H9 (cell line): ENCODE measurements around the gene PCSK6. TPM values are rescaled to one million over a fixed set of nuclear protein-coding genes. Genes with fewer than 3 reads are reported as not detected.

Experiments
- DNase-seq: peaks from one replicate; pipeline ENCODE4 v3.0.0-alpha.2; 2017
- H2AFZ ChIP-seq: one replicate; pipeline ENCODE4 v1.6.1; 2013; ENCODE audit warnings: mild to moderate bottlenecking, low read length, control low read depth, moderate library complexity
- H2AK5ac ChIP-seq: 2 replicates; pipeline ENCODE4 v1.6.1; 2013; ENCODE audit warnings: low read length, control low read depth, mixed read lengths; ENCODE audit not compliant: insufficient read length
- H2BK120ac ChIP-seq: one replicate; pipeline ENCODE4 v1.6.1; 2013; ENCODE audit warnings: low read depth, mild to moderate bottlenecking, low read length, control low read depth, inconsistent platforms; ENCODE audit not compliant: poor library complexity, severe bottlenecking
- H2BK12ac ChIP-seq: 2 replicates; pipeline ENCODE4 v1.6.1; 2013; ENCODE audit warnings: low read length, control low read depth, mixed read lengths, low read depth; ENCODE audit not compliant: insufficient read length
- H2BK15ac ChIP-seq: 2 replicates; pipeline ENCODE4 v1.6.1; 2013; ENCODE audit warnings: low read depth, low read length, control low read depth
- H2BK20ac ChIP-seq: one replicate; pipeline ENCODE4 v1.6.1; 2013; ENCODE audit warnings: low read depth, mild to moderate bottlenecking, low read length, control low read depth, inconsistent platforms; ENCODE audit not compliant: poor library complexity, severe bottlenecking
- H2BK5ac ChIP-seq: 2 replicates; pipeline ENCODE4 v1.6.1; 2013; ENCODE audit warnings: low read length, control low read depth, mixed read lengths; ENCODE audit not compliant: insufficient read length
- H3K14ac ChIP-seq: 2 replicates; pipeline ENCODE4 v1.6.1; 2013; ENCODE audit warnings: low read length, control low read depth; ENCODE audit not compliant: insufficient read depth
- H3K18ac ChIP-seq: 2 replicates; pipeline ENCODE4 v1.6.1; 2013; ENCODE audit warnings: low read depth, mild to moderate bottlenecking, mixed read lengths, low read length, control low read depth; ENCODE audit not compliant: insufficient read length
- H3K23ac ChIP-seq: 2 replicates; pipeline ENCODE4 v1.6.1; 2013; ENCODE audit warnings: low read length, control low read depth, mixed read lengths, low read depth; ENCODE audit not compliant: insufficient read length
- H3K23me2 ChIP-seq: 2 replicates; pipeline ENCODE4 v1.6.1; 2013; ENCODE audit warnings: low read depth, mild to moderate bottlenecking, mixed read lengths, low read length, control low read depth; ENCODE audit not compliant: insufficient read length, poor library complexity, severe bottlenecking
- H3K27ac ChIP-seq: 2 replicates; pipeline ENCODE4 v1.5.1; 2013; ENCODE audit warnings: low read length, control low read depth, mixed read lengths, low read depth; ENCODE audit not compliant: insufficient read length
- H3K27me3 ChIP-seq: 2 replicates; pipeline ENCODE4 v1.6.1; 2013; ENCODE audit warnings: low read length, control low read depth, inconsistent platforms; ENCODE audit not compliant: insufficient read depth
- H3K4ac ChIP-seq: 2 replicates; pipeline ENCODE4 v1.6.1; 2013; ENCODE audit warnings: low read depth, mild to moderate bottlenecking, control low read depth, inconsistent platforms, low read length, moderate library complexity
- H3K4me1 ChIP-seq: 2 replicates; pipeline ENCODE4 v1.6.1; 2013; ENCODE audit warnings: low read length, control low read depth, inconsistent platforms; ENCODE audit not compliant: insufficient read depth
- H3K4me2 ChIP-seq: 2 replicates; pipeline ENCODE4 v1.6.1; 2013; ENCODE audit warnings: low read length, control low read depth, mixed read lengths; ENCODE audit not compliant: insufficient read length, insufficient read depth
- H3K56ac ChIP-seq: 2 replicates; pipeline ENCODE4 v1.6.1; 2013; ENCODE audit warnings: low read depth, mild to moderate bottlenecking, mixed read lengths, low read length, control low read depth; ENCODE audit not compliant: insufficient read length
- H3K79me1 ChIP-seq: 2 replicates; pipeline ENCODE4 v1.6.1; 2013; ENCODE audit warnings: low read depth, mild to moderate bottlenecking, moderate library complexity, low read length, control low read depth, inconsistent platforms; ENCODE audit not compliant: insufficient read depth, poor library complexity, severe bottlenecking
- H3K79me2 ChIP-seq: 2 replicates; pipeline ENCODE4 v1.6.1; 2013; ENCODE audit warnings: low read length, control low read depth, inconsistent platforms; ENCODE audit not compliant: insufficient read depth
- H3K9ac ChIP-seq: 2 replicates; pipeline ENCODE4 v1.6.1; 2013; ENCODE audit warnings: low read length, control low read depth, mixed read lengths; ENCODE audit not compliant: insufficient read length; ENCODE audit errors: extremely low read depth
- H3K9me3 ChIP-seq: one replicate; pipeline ENCODE4 v1.6.1; 2013; ENCODE audit warnings: low read depth, low read length, inconsistent platforms; ENCODE audit not compliant: control insufficient read depth
- H3T11ph ChIP-seq: one replicate; pipeline ENCODE4 v1.6.1; 2013; ENCODE audit warnings: mild to moderate bottlenecking, low read length, control low read depth, inconsistent platforms
- H4K20me1 ChIP-seq: one replicate; pipeline ENCODE4 v1.6.1; 2013; ENCODE audit not compliant: control insufficient read depth, insufficient read length, insufficient read depth
- H4K5ac ChIP-seq: 2 replicates; pipeline ENCODE4 v1.6.1; 2013; ENCODE audit warnings: low read depth, mild to moderate bottlenecking, mixed read lengths, low read length, control low read depth; ENCODE audit not compliant: insufficient read length
- H4K8ac ChIP-seq: replicated peaks from 2 replicates; pipeline ENCODE4 v1.6.1; 2013; ENCODE audit warnings: low read length, control low read depth, mixed read lengths, low read depth; ENCODE audit not compliant: insufficient read length
- H4K91ac ChIP-seq: 2 replicates; pipeline ENCODE4 v1.6.1; 2013; ENCODE audit warnings: low read depth, mild to moderate bottlenecking, moderate library complexity, mixed read lengths, low read length, control low read depth; ENCODE audit not compliant: insufficient read length
- H3K27ac Mint-ChIP-seq, 3 experiments: 2 replicates in 2 of 3; 3 replicates in 1 of 3; pipeline ENCODE4 v1.8.0; 2020 to 2021; ENCODE audit warnings: mixed read lengths in 3 of 3, mild to moderate bottlenecking in 1 of 3, moderate library complexity in 1 of 3
- H3K27me3 Mint-ChIP-seq: 2 replicates; pipeline ENCODE4 v1.8.0; 2021; ENCODE audit warnings: low read depth, mild to moderate bottlenecking, moderate library complexity, mixed read lengths
- H3K36me3 Mint-ChIP-seq, 3 experiments: 2 replicates in 2 of 3; 3 replicates in 1 of 3; pipeline ENCODE4 v1.8.0; 2020 to 2021; ENCODE audit warnings: low read depth in 3 of 3, mixed read lengths in 3 of 3; ENCODE audit not compliant: insufficient read depth in 1 of 3
- H3K4me1 Mint-ChIP-seq, 2 experiments: 2 replicates each; pipeline ENCODE4 v1.8.0; 2020; ENCODE audit warnings: mixed read lengths in 2 of 2
- H3K4me3 Mint-ChIP-seq, 2 experiments: 2 replicates in 1 of 2; 3 replicates in 1 of 2; pipeline ENCODE4 v1.8.0; 2020 to 2021; ENCODE audit warnings: mild to moderate bottlenecking in 2 of 2, mixed read lengths in 2 of 2, moderate library complexity in 1 of 2
- H3K9me3 Mint-ChIP-seq, 2 experiments: 2 replicates in 1 of 2; 3 replicates in 1 of 2; pipeline ENCODE4 v1.8.0; 2020; ENCODE audit warnings: mild to moderate bottlenecking in 2 of 2, mixed read lengths in 2 of 2, moderate library complexity in 1 of 2
- CTCF ChIP-seq: fragments of 200-600 bp; sonication (generic); conservative IDR thresholded peaks from 3 replicates; pipeline ENCODE4 v1.8.0; 2021; ENCODE audit warnings: antibody characterized with exemption, mild to moderate bottlenecking
- WGBS: extraction: QIAGEN DNeasy Blood & Tissue Kit; methylation state at CpG from one replicate; pipeline ENCODE4 v1.1.7; 2013; ENCODE audit warnings: missing lambda C conversion rate, low lambda C conversion rate, mixed read lengths; ENCODE audit not compliant: insufficient read length; ENCODE audit errors: extremely low coverage; 5-methylcytosine and 5-hydroxymethylcytosine counted together
- total RNA-seq: library from RNA; stranded (reverse); gene quantifications from 2 replicates; pipeline ENCODE4 v1.2.1, GENCODE V29; 2021

PCSK6 gene
- total RNA-seq, 1 experiment from 2014 or later: 4.0 TPM

- Histone ChIP-seq H3K14ac (no peak overlapping the region), H4K8ac (no peak overlapping the region), H3K27me3 (no peaks in the 10 kb centered on the region), H3K4ac (no peak overlapping the region), H3K79me2 (no peaks in the 10 kb centered on the region), H3K9ac (no peak overlapping the region), H2BK120ac (no peak overlapping the region), H3K4me2 (no peak overlapping the region), H2BK15ac (no peak overlapping the region), H3K23me2 (no peaks in the 10 kb centered on the region), H3K56ac (no peak overlapping the region), H2BK12ac (no peak overlapping the region), H4K5ac (no peak overlapping the region), H2BK5ac (no peak overlapping the region), H4K91ac (no peak overlapping the region), H3K9me3 (no peaks in the 10 kb centered on the region), H4K20me1 (no peaks in the 10 kb centered on the region), H3K18ac (no peak overlapping the region), H2AFZ (no peak overlapping the region), H2AK5ac (no peak overlapping the region), H3K79me1 (no peaks in the 10 kb centered on the region), H3K27ac (no peak overlapping the region), H3K4me1 (no peaks in the 10 kb centered on the region), H2BK20ac (no peak overlapping the region), H3T11ph (no peak overlapping the region), H3K23ac (no peak overlapping the region)
- TF ChIP-seq CTCF: no peak
- Mint-ChIP-seq H3K36me3 (no peaks in the 10 kb centered on the region), H3K4me1 (peaks cover 36 to 37% of the 10 kb centered on the region in 2 experiments), H3K4me3 (no peak overlapping the region), H3K9me3 (no peaks in the 10 kb centered on the region), H3K27ac (no peak overlapping the region), H3K27me3 (no peaks in the 10 kb centered on the region; the same call in none of the 2 replicates)
- DNase-seq: no peak
- no CpG with 5 or more reads among the region's 4 CpGs for WGBS
These were observed 79.9 kb downstream of the PCSK6 start for GRCh38 chr15:101409621-101410020.
